Skeletal muscle satellite cell (primary cell): Measurements from ENCODE around the gene UGP2. TPM values are rescaled to one million over a fixed set of nuclear protein-coding genes. Genes with fewer than 3 reads are reported as not detected.
"Not testable (repeated sequence)": the region's sequence is repeated elsewhere in the genome, so short reads cannot be mapped to it uniquely, and the experiment has no call there.

Experiments
- H3K27me3 ChIP-seq: 2 replicates; pipeline ENCODE4 v1.7.0; 2013; ENCODE audit warnings: low read length; ENCODE audit not compliant: control insufficient read depth, insufficient read depth
- H3K36me3 ChIP-seq: 2 replicates; pipeline ENCODE4 v1.7.0; 2013; ENCODE audit warnings: mild to moderate bottlenecking, control low read depth, low read length; ENCODE audit not compliant: insufficient read depth
- H3K4me1 ChIP-seq: 2 replicates; pipeline ENCODE4 v1.7.0; 2013; ENCODE audit warnings: low read length; ENCODE audit not compliant: control insufficient read depth, insufficient read depth
- H3K4me2 ChIP-seq: 2 replicates; pipeline ENCODE4 v1.7.0; 2013; ENCODE audit warnings: mild to moderate bottlenecking, low read length
- H3K4me3 ChIP-seq: 2 replicates; pipeline ENCODE4 v1.7.0; 2013; ENCODE audit warnings: low read length
- H3K9ac ChIP-seq: 2 replicates; pipeline ENCODE4 v1.7.0; 2013; ENCODE audit warnings: mild to moderate bottlenecking, low read depth, low read length, moderate library complexity
- H3K9me3 ChIP-seq: replicated peaks from 2 replicates; pipeline ENCODE4 v1.7.0; 2013; ENCODE audit warnings: mild to moderate bottlenecking, control low read depth, low read length
- small RNA-seq: library from RNA; depleted of rRNA; stranded (forward); fragments of <200 nt; gene quantifications from one replicate; pipeline ENCODE3, GENCODE V24; 2012

UGP2 gene

GRCh38 chr2:63903003-63903402 is 61.3 kb downstream of the UGP2 start:
- no peak overlapping the region for H3K4me2 ChIP-seq
- H3K9me3 ChIP-seq = peaks cover 15% of the 10 kb centered on the region
- no peaks in the 10 kb centered on the region for H3K4me1 ChIP-seq
- peaks cover 37% of the 10 kb centered on the region for H3K36me3 ChIP-seq
- no peaks in the 10 kb centered on the region for H3K27me3 ChIP-seq
- H3K4me3 ChIP-seq = no peak overlapping the region
- H3K9ac ChIP-seq = no peak overlapping the region

- Histone ChIP-seq H3K4me3 (no peak overlapping the region), H3K9me3 (no peaks in the 10 kb centered on the region), H3K9ac (no peak overlapping the region), H3K4me2 (no peak overlapping the region), H3K4me1 (no peaks in the 10 kb centered on the region), H3K27me3 (no peaks in the 10 kb centered on the region), H3K36me3 (peaks cover 32% of the 10 kb centered on the region)
These were observed 72.6 kb downstream of the UGP2 start for GRCh38 chr2:63914311-63914710.

- H3K27me3 ChIP-seq = no peaks in the 10 kb centered on the region
- peaks cover 1% of the 10 kb centered on the region for H3K36me3 ChIP-seq
- H3K4me2 ChIP-seq = no peak overlapping the region
- H3K9me3 ChIP-seq = no peaks in the 10 kb centered on the region
- H3K4me1 ChIP-seq = no peaks in the 10 kb centered on the region
- H3K4me3 ChIP-seq = no peak overlapping the region
- no peak overlapping the region for H3K9ac ChIP-seq
These were observed 85.1 kb downstream of the UGP2 start for GRCh38 chr2:63926815-63927214.

GRCh38 chr2:63932104-63932503 is 90.4 kb downstream of the UGP2 start:
- H3K27me3 ChIP-seq, H3K4me3 ChIP-seq, H3K36me3 ChIP-seq, H3K4me2 ChIP-seq, H3K9me3 ChIP-seq, H3K4me1 ChIP-seq, H3K9ac ChIP-seq: not testable (repeated sequence)

Small RNA genes within 50 kb of the gene (small RNA-seq; reads per million reads assigned to genes)
- not detected for gene RF01293
